Fibroblast of villous mesenchyme (primary cell): ENCODE results near the gene CDIPT. TPM values are rescaled to one million over a fixed set of nuclear protein-coding genes. Genes with fewer than 3 reads are reported as not detected.

Experiments used
- DNase-seq: peaks from one replicate; pipeline ENCODE4 v3.0.0-alpha.2; 2010; ENCODE audit warnings: low read depth
- H3K4me3 ChIP-seq: 2 replicates; pipeline ENCODE4 v1.5.1; 2011; ENCODE audit warnings: low read depth, mild to moderate bottlenecking, low read length
- total RNA-seq: library from RNA; depleted of rRNA; stranded (reverse); fragments of >200 nt; gene quantifications from 2 replicates; pipeline ENCODE4 v1.2.3, GENCODE V29; 2012
- TF ChIP-seq, protein P1 (sequence below): IDR thresholded peaks from 2 replicates; pipeline ENCODE4 v1.5.1; 2012; ENCODE audit warnings: low read depth, mild to moderate bottlenecking, low read length; ENCODE audit not compliant: insufficient read depth

The CDIPT gene
- total RNA-seq, 1 donor: 84.6 TPM

- TF ChIP-seq, protein P1, sequence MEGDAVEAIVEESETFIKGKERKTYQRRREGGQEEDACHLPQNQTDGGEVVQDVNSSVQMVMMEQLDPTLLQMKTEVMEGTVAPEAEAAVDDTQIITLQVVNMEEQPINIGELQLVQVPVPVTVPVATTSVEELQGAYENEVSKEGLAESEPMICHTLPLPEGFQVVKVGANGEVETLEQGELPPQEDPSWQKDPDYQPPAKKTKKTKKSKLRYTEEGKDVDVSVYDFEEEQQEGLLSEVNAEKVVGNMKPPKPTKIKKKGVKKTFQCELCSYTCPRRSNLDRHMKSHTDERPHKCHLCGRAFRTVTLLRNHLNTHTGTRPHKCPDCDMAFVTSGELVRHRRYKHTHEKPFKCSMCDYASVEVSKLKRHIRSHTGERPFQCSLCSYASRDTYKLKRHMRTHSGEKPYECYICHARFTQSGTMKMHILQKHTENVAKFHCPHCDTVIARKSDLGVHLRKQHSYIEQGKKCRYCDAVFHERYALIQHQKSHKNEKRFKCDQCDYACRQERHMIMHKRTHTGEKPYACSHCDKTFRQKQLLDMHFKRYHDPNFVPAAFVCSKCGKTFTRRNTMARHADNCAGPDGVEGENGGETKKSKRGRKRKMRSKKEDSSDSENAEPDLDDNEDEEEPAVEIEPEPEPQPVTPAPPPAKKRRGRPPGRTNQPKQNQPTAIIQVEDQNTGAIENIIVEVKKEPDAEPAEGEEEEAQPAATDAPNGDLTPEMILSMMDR: no peak
- H3K4me3 ChIP-seq: no peak overlapping the region
- DNase-seq: no peak
Observed at GRCh38 chr16:29849505-29849904, 13.5 kb downstream of the CDIPT start.

GRCh38 chr16:29848420-29849297 lies 14.4 kb downstream of the CDIPT start:
- TF ChIP-seq, protein P1: peak; percentile 97
- DNase-seq: peak; percentile 67
- no peak overlapping the region for H3K4me3 ChIP-seq

GRCh38 chr16:29845656-29846055 lies 17.4 kb downstream of the CDIPT start:
- TF ChIP-seq, protein P1: no peak
- no peak for DNase-seq
- H3K4me3 ChIP-seq: no peak overlapping the region

DNA sequence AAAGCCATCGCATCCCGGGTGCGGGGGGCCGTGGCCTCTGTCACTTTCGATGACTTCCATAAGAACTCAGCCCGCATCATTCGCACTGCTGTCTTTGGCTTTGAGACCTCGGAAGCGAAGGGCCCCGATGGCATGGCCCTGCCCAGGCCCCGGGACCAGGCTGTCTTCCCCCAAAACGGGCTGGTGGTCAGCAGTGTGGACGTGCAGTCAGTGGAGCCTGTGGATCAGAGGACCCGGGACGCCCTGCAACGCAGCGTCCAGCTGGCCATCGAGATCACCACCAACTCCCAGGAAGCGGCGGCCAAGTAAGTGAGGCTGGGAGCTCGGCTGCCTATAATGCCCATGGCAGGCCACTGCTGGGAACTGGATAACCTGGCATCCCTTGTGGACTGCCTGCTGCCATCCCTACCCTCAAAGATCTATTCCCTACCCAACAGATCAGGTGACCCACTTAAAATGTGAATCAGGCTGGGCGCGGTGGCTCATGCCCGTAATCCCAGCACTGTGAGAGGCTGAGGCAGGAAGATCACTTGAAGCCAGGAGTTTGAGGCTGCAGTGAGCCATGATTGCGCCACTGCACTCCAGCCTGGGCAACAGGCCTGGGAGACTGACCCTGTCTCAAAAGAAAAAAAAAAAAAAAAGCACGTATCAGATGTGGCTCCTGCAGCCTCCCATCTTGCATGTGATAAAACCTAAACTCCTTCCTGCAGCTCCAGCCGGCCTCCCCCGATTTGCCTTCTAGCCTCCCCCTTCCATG lies 18.3 kb downstream of the CDIPT start:
- TF ChIP-seq, protein P1: no peak
- DNase-seq: peak; percentile 48

DNA sequence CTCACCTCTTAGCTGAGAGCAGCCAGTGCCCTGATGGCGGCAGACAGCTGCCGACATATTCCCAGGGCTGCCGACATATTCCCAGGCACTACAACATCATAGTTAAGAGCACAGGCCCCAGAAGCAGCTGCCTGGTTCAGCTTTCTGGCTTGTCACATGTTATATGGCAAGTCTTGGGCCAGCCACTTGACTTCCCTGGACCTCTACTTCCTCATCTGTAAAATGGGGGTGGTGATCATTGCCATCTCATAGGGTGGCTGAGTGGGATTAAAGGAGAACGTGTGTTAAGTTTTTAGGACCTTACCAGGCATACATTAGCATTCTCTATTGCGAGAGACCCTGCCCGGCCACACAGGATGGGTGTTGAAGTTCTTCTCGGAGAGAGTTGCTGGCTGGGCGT lies 19.1 kb downstream of the CDIPT start:
- TF ChIP-seq, protein P1: no peak
- DNase-seq: no peak

More for the DNA sequence above, 18.3 kb downstream of the CDIPT start:
- no peak overlapping the region for H3K4me3 ChIP-seq

DNA sequence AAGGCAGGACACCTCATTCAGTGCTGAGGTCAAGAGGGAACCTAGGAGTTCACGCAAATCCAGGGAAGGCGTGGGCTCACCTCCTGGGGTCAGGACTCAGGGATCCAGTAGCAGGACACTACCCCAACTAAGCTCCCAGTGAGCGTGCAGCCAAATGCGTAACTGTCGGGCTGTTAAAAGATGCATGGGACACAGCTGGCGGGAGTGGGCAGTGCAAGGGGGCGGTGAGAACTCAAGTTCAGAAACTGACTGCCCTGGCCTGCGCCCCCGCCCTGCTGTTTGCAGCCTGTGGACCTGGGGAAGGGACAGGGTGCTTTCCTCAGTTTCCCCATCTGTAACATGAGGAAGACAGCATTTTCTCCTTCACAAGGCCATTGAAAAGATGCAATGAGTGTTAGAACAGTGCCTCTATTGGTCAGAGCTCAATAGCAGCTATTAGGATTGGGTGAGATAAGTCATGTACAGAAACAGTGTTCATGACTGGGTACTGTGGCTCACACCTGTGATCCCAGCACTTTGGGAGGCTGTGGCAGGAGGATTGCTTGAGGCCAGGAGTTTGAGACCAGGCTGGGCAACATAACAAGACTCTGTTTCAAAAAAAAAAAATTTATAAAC lies 20.2 kb downstream of the CDIPT start:
- no peak overlapping the region for H3K4me3 ChIP-seq
- TF ChIP-seq, protein P1: no peak
- DNase-seq: no peak

More for the DNA sequence above, 19.1 kb downstream of the CDIPT start:
- no peak overlapping the region for H3K4me3 ChIP-seq
